ENCODE results near the gene CHST11.

GRCh38 chr12:104737113-104737512, 280.4 kb downstream of the CHST11 start:
- no peak for TF ChIP-seq POLR2A (IDR thresholded peaks at IDR 0.05; ENCODE audit: low read length)
- no peak for TF ChIP-seq GATA1 (IDR thresholded peaks at IDR 0.05; ENCODE audit: low read depth, low read length)
